Urinary bladder (tissue), 4 donors: ENCODE measurements around the gene KL. TPM values are rescaled to one million over a fixed set of nuclear protein-coding genes. Genes with fewer than 3 reads are reported as not detected.

Experiments
- DNase-seq: peaks from one replicate; pipeline ENCODE4 v3.0.0-alpha.2; 2015; ENCODE audit errors: extremely low spot score
- H3K27ac ChIP-seq: one replicate; pipeline ENCODE4 v1.5.1; 2013; ENCODE audit warnings: low read depth, mild to moderate bottlenecking, moderate library complexity
- H3K36me3 ChIP-seq: one replicate; pipeline ENCODE4 v1.6.1; 2013; ENCODE audit warnings: mild to moderate bottlenecking, moderate library complexity; ENCODE audit not compliant: insufficient read depth
- H3K4me1 ChIP-seq: one replicate; pipeline ENCODE4 v1.6.1; 2013; ENCODE audit warnings: mild to moderate bottlenecking, moderate library complexity; ENCODE audit not compliant: insufficient read depth
- H3K4me3 ChIP-seq: one replicate; pipeline ENCODE4 v1.5.1; 2013; ENCODE audit warnings: low read depth, low read length
- WGBS: extraction: QIAGEN DNeasy Blood & Tissue Kit; methylation state at CpG from one replicate; pipeline ENCODE4 v1.1.7; 2013; 5-methylcytosine and 5-hydroxymethylcytosine counted together
- polyA plus RNA-seq: library from polyadenylated mRNA; stranded (reverse); fragments of 200-250 nt; gene quantifications from one replicate; pipeline ENCODE4 v1.2.3, GENCODE V29; 2013
- total RNA-seq: library from RNA; depleted of rRNA; stranded (reverse); fragments of >200 nt; gene quantifications from one replicate; pipeline ENCODE4 v1.2.3, GENCODE V29; 2014
- donor health status: healthy with polysubstance abuse.
- donor health status: healthy.

Gene KL
- total and polyA plus RNA-seq, 2 donors, result 4.1 to 6.0 TPM

DNA sequence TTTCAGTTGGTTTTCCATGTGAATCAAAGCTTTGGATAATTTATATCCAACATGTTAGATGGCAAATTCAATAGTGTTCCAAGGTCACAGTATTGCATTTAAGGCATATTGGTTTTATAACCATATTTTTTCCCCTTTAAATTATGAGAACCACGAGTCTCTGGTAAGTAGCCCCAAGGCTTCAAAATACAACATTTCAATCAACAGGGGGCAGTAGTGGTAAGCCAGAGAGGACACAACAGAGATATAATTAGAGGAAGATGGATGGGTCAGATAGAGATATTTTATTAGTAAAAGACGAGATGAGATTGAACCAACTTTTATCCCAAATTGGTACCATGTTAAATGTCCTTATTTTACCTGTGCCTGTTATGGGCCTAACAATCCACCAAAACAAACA is 53.1 kb downstream of the KL start:
- WGBS, result 94% methylated on average over 2 of the region's 2 CpGs
- H3K27ac ChIP-seq, result no peak overlapping the region
- no peak overlapping the region for H3K4me3 ChIP-seq
- H3K4me1 ChIP-seq, result no peaks in the 10 kb centered on the region
- no peaks in the 10 kb centered on the region for H3K36me3 ChIP-seq
- no peak for DNase-seq

GRCh38 chr13:33070713-33071112 is 54.5 kb downstream of the KL start:
- no peak overlapping the region for H3K4me3 ChIP-seq
- no peaks in the 10 kb centered on the region for H3K36me3 ChIP-seq
- WGBS, result 76% methylated on average over 2 of the region's 2 CpGs
- no peak overlapping the region for H3K27ac ChIP-seq
- no peak for DNase-seq
- H3K4me1 ChIP-seq, result no peaks in the 10 kb centered on the region

DNA sequence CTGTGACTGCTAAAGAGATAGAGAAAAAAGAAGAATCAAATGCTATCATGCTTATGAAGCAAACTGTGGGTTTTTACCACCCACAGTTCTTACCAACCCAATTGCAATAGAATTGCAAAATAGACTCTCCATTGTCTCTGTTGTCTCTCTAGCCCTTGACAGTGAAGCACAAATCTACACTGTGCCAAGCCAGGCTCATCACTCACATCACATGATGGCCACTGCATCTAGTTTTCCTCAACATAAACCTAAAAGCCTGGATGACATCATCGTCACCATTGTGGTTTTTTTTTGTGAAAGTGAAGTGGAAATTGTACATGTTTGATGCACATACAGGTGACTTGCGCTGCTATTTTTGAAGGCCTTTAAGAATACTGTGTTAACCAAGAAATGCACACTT is 56.1 kb downstream of the KL start:
- no peak overlapping the region for H3K27ac ChIP-seq
- no peak for DNase-seq
- WGBS, result 97% methylated on average over 2 of the region's 2 CpGs
- no peaks in the 10 kb centered on the region for H3K4me1 ChIP-seq
- no peak overlapping the region for H3K4me3 ChIP-seq
- no peaks in the 10 kb centered on the region for H3K36me3 ChIP-seq

DNA sequence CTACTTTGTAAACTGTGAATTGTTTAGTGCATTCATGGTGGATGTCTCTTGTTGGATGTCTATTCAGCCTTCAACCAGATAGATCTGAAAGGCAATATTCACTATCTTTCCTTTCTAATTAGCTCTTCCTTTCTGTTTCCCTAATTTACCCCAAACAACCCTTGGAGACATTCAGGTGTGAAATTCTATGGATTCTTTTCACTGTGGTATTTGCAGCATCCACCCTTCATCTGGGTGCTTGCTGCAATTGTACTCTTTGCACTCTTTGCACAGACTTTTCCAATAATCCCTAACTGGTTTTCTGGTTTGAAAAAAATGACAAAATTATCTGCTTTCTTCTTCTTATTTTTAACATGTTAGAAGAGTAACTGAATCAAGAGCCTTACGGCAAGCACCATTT is 56.5 kb downstream of the KL start:
- Histone ChIP-seq H3K36me3 (no peaks in the 10 kb centered on the region), H3K4me1 (no peaks in the 10 kb centered on the region), H3K4me3 (no peak overlapping the region), H3K27ac (no peak overlapping the region)
- WGBS, result 98% methylated on average over 1 of the region's 1 CpG
- DNase-seq, result no peak

DNA sequence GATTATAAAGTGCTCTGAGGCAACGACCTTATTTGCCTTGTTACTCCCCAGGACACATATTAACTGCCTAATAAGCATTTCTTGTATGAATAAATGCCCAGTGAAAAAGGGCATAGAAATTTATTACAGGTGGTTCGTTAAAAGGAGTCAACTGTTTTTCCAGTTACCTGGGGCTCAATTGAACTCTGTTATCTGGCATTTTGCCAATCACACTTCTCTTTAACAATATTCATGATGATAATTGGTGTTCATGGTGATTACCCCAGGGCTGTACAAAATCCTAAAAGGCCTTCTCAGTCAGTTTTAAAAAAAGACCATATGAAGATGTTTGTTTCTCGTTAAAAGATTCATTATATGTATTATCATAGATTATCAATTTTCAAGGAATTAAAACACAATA is 57.1 kb downstream of the KL start:
- Histone ChIP-seq H3K27ac (no peak overlapping the region), H3K36me3 (no peaks in the 10 kb centered on the region), H3K4me1 (no peaks in the 10 kb centered on the region), H3K4me3 (no peak overlapping the region)
- DNase-seq, result no peak
- 90% methylated on average over 3 of the region's 3 CpGs for WGBS

DNA sequence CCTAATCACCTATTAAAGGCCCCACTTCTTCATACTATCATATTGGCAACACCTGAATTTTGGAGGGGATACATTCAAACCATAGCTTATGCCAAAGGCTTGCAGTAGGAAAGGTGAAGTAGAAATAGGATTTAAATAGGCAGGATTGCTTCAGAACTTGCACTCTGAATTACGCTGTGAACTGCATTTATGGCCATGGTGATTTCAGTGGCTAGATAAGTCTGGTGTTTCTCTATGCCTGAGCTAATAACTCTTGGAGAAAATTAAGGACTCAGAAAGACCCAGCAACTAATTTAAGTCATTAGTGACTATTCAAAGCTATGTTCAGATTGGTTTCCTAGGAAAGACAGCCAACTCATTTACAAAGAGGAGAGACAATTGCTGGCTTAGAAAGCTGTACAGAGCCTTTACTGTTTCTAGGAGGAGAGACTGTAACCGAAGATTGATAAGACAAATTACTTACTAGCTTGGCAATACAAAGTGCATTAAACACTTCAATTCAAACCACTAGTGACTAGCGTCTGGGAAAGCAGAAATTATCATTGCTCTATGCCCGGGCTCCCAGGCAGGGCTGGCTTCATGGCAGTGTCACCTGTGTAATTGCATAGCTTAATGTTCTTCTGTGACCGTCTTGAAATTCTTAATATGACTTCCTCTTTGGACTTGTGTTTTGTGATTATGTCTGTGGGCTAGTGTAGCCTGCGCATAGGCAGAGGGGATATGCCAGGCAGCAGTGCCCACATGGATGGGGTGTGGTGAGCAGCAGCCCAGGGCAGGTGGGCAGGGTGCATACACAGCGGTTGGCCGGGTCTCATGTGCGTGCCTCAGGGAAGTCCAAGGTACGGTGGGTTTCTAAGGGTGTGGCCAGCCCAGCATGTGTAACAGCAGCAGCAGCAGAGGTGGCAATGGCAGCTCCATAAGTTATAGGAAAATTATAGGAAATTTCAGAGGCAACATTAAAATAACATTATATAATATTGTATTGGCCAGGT is 60.1 kb downstream of the KL start:
- H3K27ac ChIP-seq, result no peak overlapping the region

GRCh38 chr13:33078263-33078662 is 62.0 kb downstream of the KL start:
- Histone ChIP-seq H3K27ac (no peak overlapping the region), H3K36me3 (no peaks in the 10 kb centered on the region), H3K4me1 (no peaks in the 10 kb centered on the region), H3K4me3 (no peak overlapping the region)
- DNase-seq, result no peak
- 59% methylated on average over 3 of the region's 3 CpGs for WGBS

More for the DNA sequence above, 60.1 kb downstream of the KL start:
- H3K4me3 ChIP-seq, result no peak overlapping the region
- no peaks in the 10 kb centered on the region for H3K4me1 ChIP-seq
- H3K36me3 ChIP-seq, result no peaks in the 10 kb centered on the region
- no peak for DNase-seq
- WGBS, result 92% methylated on average over 10 of the region's 10 CpGs

GRCh38 chr13:33079960-33080359 is 63.7 kb downstream of the KL start:
- Histone ChIP-seq H3K4me1 (no peaks in the 10 kb centered on the region), H3K4me3 (no peak overlapping the region), H3K27ac (no peak overlapping the region), H3K36me3 (no peaks in the 10 kb centered on the region)
- WGBS, result 79% methylated on average over 2 of the region's 2 CpGs
- DNase-seq, result no peak

DNA sequence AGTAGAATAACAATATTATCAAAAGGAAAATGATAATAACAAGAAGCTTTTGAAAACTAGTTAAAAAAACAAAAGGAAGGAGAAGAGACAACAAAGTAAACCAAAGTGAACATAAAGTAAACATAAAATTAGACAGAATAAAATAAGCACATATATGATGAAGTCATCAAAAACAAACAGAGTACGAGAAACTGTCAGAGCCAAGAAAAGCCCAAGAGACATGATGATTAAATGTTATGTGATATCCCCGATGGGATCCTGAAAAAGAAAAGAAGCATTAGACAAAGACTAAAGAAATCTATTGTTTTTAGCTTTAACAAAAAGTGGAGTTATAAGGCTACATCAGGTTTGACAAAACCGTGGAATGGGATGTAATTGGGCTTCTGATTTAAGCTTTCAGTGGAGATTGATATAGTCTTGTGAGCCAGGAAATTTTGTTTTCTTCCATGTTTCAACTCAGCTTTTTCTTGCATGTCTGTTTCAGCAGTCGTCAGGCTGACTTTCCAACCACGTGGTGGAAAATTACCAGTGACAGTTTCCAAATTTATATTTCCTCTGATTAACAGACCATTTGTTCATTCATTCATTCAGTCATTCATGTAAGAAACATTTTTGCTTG is 64.9 kb downstream of the KL start:
- WGBS, result 51% methylated on average over 5 of the region's 5 CpGs
- no peak for DNase-seq

DNA sequence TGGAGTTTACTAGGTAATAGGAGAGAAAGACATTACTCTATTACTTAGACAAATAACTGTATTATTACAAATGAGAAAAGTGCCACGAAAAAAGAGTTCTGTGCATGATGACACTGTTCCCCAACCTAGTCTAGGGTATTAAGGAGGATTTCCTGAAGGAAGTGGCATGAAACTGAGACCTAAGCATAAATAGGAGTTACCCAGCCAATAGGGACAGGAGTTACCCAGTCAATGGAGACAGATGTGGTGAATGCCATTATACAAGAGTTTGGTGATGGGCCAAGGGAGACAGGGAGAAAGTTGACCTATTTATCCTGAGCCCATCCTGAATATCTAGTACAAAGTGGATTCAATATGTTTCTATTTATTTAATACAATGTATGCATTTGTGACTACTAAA is 65.4 kb downstream of the KL start:
- no peak for DNase-seq
- WGBS, result 70% methylated on average over 1 of the region's 1 CpG
- no peak overlapping the region for H3K27ac ChIP-seq
- H3K4me3 ChIP-seq, result no peak overlapping the region
- H3K36me3 ChIP-seq, result no peaks in the 10 kb centered on the region
- H3K4me1 ChIP-seq, result no peaks in the 10 kb centered on the region

More for the DNA sequence above, 64.9 kb downstream of the KL start:
- Histone ChIP-seq H3K27ac (no peak overlapping the region), H3K4me3 (no peak overlapping the region), H3K4me1 (no peaks in the 10 kb centered on the region), H3K36me3 (no peaks in the 10 kb centered on the region)

GRCh38 chr13:33083054-33083453 is 66.8 kb downstream of the KL start:
- Histone ChIP-seq H3K4me3 (no peak overlapping the region), H3K27ac (no peak overlapping the region), H3K36me3 (no peaks in the 10 kb centered on the region), H3K4me1 (no peaks in the 10 kb centered on the region)
- 92% methylated on average over 1 of the region's 1 CpG for WGBS
- DNase-seq, result no peak

GRCh38 chr13:33087091-33087490 is 70.9 kb downstream of the KL start:
- DNase-seq, result no peak
- Histone ChIP-seq H3K36me3 (no peaks in the 10 kb centered on the region), H3K4me1 (no peaks in the 10 kb centered on the region), H3K27ac (no peak overlapping the region), H3K4me3 (no peak overlapping the region)
- WGBS, result 85% methylated on average over 9 of the region's 9 CpGs

GRCh38 chr13:33087790-33088189 is 71.6 kb downstream of the KL start:
- 51% methylated on average over 3 of the region's 3 CpGs for WGBS
- DNase-seq, result no peak
- Histone ChIP-seq H3K27ac (no peak overlapping the region), H3K36me3 (no peaks in the 10 kb centered on the region), H3K4me3 (no peak overlapping the region), H3K4me1 (no peaks in the 10 kb centered on the region)

GRCh38 chr13:33089311-33089710 is 73.1 kb downstream of the KL start:
- H3K27ac ChIP-seq, result no peak overlapping the region
- no peak overlapping the region for H3K4me3 ChIP-seq
- DNase-seq, result no peak
- no peaks in the 10 kb centered on the region for H3K36me3 ChIP-seq
- over 99% methylated on average over 3 of the region's 3 CpGs for WGBS
- H3K4me1 ChIP-seq, result no peaks in the 10 kb centered on the region
